Measurements from ENCODE around the gene RAP1GDS1.
"Not testable (repeated sequence)": the region's sequence is repeated elsewhere in the genome, so short reads cannot be mapped to it uniquely, and the experiment has no call there.

The RAP1GDS1 gene

DNA sequence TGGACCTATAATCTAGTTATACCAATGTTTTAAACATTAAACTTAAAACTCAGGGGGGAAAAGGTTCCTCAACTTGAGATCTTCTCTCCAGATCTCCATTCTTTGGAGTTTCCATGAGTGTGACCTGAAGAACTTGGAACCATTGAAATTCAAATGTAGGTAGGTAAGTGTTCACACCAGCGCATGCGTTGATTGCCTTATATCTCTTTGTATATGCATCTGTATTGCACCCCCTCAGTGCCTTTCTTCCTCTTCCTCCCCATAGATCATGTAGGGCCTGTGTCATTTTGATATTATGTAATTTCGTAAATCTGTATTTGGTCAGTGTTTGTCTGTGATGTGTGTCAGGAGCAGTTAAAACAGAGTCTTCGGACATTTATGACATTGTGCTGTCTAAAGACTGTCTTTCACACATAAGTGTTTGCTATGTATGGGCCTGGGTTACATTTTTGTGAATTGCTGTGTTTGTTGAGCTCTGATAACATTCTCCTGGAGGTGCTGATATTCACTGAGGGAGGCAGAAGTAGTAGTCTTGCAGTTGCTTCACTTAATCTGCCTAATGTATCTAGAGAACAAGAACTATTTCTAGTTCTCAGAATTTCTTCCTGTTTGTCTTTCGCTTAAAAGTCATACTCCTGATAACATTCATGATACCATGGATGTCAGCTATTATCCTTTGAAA, 126.3 kb downstream of the RAP1GDS1 start:
- no peaks in the 10 kb centered on the region for H3K9me3 Mint-ChIP-seq
- peaks cover 2 to 5% of the 10 kb centered on the region in 2 donors for H3K4me1 Mint-ChIP-seq
- ATAC-seq (replicated peaks) (no peak), DNase-seq (no peak)
- no peak overlapping the region for H3K4me3 Mint-ChIP-seq
- H3K36me3 Mint-ChIP-seq, result peaks cover 6 to 18% of the 10 kb centered on the region in 2 donors
- no peak overlapping the region for H3K27ac Mint-ChIP-seq
- no peaks in the 10 kb centered on the region for H3K27me3 Mint-ChIP-seq

DNA sequence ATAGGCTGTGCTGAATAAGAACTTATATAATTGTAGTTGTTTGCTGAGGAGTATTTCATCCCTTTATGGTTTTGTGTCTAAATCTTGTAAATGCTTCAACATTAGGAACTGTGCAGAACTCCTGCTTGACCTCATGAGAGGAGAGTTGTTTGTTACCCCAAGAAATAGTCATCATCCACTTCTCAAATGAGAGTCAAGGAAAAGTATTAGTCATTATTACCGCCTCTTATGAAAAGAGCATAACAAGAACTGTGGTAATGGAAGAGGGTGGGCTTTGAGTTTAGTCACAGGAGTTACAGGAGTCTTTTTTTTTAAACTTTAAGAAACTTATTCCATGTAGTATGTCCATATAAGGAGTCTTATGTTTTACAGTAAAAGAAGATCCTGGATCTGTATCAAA, 132.9 kb downstream of the RAP1GDS1 start:
- Mint-ChIP-seq H3K9me3 (peaks cover 5 to 13% of the 10 kb centered on the region in 2 donors), H3K27ac (no peak overlapping the region)

DNA sequence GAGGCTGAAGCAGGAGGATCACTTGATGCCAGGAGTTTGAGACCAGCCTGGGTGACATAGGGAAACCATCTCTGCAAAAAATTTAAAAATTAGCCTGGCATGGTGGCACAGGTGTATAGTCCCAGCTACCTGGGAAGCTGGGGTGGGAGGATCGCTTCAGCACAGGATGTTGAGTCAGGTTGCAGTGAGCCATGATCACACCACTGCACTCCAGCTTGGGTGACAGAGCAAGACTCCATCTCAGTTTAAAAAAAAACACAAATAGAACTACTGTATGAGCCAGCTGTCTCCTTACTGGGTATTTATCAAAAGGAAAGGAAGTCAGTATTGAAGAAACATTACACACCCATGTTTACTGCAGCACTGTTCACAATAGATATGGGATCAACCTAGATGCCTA, 138.7 kb downstream of the RAP1GDS1 start:
- Mint-ChIP-seq H3K27me3 (no peaks in the 10 kb centered on the region), H3K9me3 (peaks cover 9 to 14% of the 10 kb centered on the region in 2 donors), H3K36me3 (peaks cover 16 to 32% of the 10 kb centered on the region in 2 donors), H3K27ac (no peak overlapping the region), H3K4me1 (peaks cover 3 to 16% of the 10 kb centered on the region in 2 donors), H3K4me3 (no peak overlapping the region)
- ATAC-seq (replicated peaks) (no peak), DNase-seq (no peak)

More for the DNA sequence above, 132.9 kb downstream of the RAP1GDS1 start:
- H3K4me1 Mint-ChIP-seq, result peaks cover 3 to 14% of the 10 kb centered on the region in 2 donors
- H3K36me3 Mint-ChIP-seq, result peaks cover 23 to 47% of the 10 kb centered on the region in 2 donors
- DNase-seq (no peak), ATAC-seq (replicated peaks) (no peak)
- H3K4me3 Mint-ChIP-seq, result no peak overlapping the region
- H3K27me3 Mint-ChIP-seq, result no peaks in the 10 kb centered on the region

DNA sequence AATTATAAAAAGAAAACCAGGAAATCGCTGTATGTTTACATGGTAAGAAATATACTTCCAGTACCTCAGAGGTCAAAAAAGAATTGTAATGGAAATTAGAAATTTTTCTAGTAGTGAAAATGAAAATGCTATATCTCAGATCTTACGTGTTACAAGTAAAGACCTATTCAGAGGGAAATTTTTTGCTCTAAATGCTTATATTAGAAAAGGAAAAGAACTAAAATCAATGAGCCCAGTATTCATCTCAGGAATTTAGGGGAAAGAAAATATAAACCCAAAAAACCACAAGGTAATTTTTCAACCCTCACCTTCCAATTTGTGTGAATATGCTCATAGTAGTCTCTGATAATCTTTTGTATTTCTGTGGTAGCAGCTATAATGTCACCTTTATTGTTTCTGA, 145.6 kb downstream of the RAP1GDS1 start:
- ATAC-seq (replicated peaks), result peak; percentile 81 to 88
- H3K27me3 Mint-ChIP-seq, result no peaks in the 10 kb centered on the region

DNA sequence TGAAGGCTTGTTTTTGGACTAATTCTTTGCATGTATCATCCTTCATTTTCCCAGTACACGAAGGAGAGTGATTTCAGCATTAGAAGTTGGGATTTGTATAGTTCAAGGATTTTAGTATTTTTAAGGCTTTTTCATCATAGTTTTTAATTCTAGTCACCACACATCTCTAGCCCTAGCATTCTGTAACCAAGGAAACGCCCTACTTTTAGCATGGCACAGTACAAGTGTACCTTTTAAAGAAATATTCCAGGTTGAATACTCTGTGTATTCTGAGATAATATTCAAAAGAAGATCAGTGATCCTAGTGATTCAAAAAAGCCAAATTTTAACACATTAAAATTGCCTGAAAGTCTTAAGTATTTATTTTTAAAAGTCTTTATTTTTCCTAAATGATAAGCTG, 150.5 kb downstream of the RAP1GDS1 start:
- DNase-seq (no peak), ATAC-seq (replicated peaks) (no peak)
- Mint-ChIP-seq H3K27me3 (no peaks in the 10 kb centered on the region), H3K4me3 (no peak overlapping the region), H3K9me3 (peaks cover 5 to 6% of the 10 kb centered on the region in 2 donors), H3K4me1 (no peaks in the 10 kb centered on the region), H3K27ac (no peak overlapping the region), H3K36me3 (peaks cover 26 to 38% of the 10 kb centered on the region in 2 donors)

More for the DNA sequence above, 145.6 kb downstream of the RAP1GDS1 start:
- H3K4me3 Mint-ChIP-seq, result no peak overlapping the region
- peaks cover 16 to 28% of the 10 kb centered on the region in 2 donors for H3K36me3 Mint-ChIP-seq
- no peaks in the 10 kb centered on the region for H3K4me1 Mint-ChIP-seq
- H3K9me3 Mint-ChIP-seq, result no peaks in the 10 kb centered on the region
- no peak for DNase-seq
- H3K27ac Mint-ChIP-seq, result no peak overlapping the region

DNA sequence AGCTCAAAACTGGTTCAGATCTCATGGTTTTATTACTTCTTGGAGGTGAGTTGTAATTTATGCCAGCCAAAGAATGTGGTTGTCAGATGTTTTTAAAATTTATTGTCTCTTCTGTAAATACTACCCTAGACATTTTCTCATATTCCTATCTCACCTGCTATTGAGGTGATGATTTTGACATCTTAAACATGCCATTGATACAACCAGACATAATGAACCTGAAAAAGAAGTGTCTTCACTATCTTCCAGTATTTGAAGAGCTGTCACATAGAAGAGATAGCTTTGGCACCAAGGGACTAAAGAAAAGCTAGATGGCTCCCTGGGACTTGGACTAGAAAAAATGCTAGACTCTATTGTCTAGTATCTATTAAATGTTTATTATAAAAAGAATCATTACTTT, 155.7 kb downstream of the RAP1GDS1 start:
- DNase-seq (no peak), ATAC-seq (replicated peaks) (no peak)
- Mint-ChIP-seq H3K9me3 (peaks cover 5 to 6% of the 10 kb centered on the region in 2 donors), H3K4me1 (no peaks in the 10 kb centered on the region), H3K27ac (no peak overlapping the region), H3K27me3 (no peaks in the 10 kb centered on the region), H3K4me3 (no peak overlapping the region), H3K36me3 (peaks cover 28 to 49% of the 10 kb centered on the region in 2 donors)

DNA sequence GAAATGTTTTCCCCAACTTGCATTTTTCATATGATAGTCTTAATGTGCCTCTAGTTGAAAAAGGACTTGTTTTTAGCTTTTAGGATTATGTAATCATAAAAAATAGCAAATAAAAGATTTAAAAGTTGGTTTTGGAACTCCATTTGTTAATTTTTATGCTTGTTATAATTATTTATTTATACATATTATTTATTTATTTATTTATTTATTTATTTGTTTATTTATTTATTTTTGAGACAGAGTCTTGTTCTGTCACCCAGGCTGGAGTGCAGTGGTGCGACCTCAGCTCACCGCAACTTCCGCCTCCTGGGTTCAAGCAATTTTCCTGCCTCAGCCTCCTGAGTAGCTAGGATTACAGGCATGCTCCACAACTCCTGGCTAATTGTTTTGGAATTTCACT, 159.0 kb downstream of the RAP1GDS1 start:
- not testable (repeated sequence) for H3K27me3 Mint-ChIP-seq

DNA sequence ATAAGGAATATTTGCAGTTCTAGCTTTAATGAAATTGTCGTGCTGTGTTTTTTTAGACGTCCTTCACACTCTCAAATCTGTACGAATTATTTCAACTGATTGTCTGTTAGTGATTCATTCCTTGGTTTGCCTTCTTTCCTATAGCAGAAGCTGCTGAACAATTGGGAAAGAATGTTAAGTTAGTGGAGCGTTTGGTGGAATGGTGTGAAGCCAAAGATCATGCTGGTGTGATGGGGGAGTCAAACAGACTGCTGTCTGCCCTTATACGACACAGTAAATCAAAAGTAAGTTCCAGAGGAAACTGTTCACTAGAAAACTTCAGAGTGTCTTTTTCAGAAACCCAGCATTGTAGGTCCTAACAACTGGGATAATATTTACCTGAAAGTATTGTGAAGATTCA, 159.9 kb downstream of the RAP1GDS1 start:
- peaks cover 4 to 8% of the 10 kb centered on the region in 2 donors for H3K9me3 Mint-ChIP-seq
- no peak overlapping the region for H3K27ac Mint-ChIP-seq
- no peak for ATAC-seq (replicated peaks)
- peaks cover 8 to 14% of the 10 kb centered on the region in 2 donors for H3K4me1 Mint-ChIP-seq
- no peak overlapping the region for H3K4me3 Mint-ChIP-seq
- no peaks in the 10 kb centered on the region for H3K27me3 Mint-ChIP-seq
- DNase-seq, result no peak
- H3K36me3 Mint-ChIP-seq, result peaks cover 47 to 68% of the 10 kb centered on the region in 2 donors

More for the DNA sequence above, 159.0 kb downstream of the RAP1GDS1 start:
- not testable (repeated sequence) for H3K27ac Mint-ChIP-seq; ATAC-seq (replicated peaks); H3K4me3 Mint-ChIP-seq; H3K4me1 Mint-ChIP-seq; H3K9me3 Mint-ChIP-seq; DNase-seq
- peaks cover 43 to 61% of the 10 kb centered on the region in 2 donors for H3K36me3 Mint-ChIP-seq

DNA sequence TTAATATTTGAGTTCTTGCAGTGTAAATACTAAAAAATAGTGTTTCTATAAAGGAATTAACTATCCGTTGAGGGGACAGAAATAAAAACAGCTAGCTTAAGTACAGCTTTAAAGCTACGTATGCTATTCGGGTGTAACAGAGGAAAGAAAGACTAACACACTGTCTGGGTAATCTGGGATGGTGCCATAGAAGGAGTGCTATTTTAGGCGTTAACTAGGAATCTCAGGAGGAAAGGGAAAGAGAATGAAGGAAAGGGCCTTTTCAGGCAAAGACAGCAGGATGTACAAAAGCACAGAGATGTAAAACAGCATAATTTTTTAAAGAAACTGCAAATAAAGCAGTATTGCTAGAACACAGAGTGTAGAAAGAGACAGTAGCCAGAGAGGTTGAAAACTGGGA, 161.8 kb downstream of the RAP1GDS1 start:
- no peak for ATAC-seq (replicated peaks)
- DNase-seq, result no peak
- no peaks in the 10 kb centered on the region for H3K27me3 Mint-ChIP-seq
- H3K4me3 Mint-ChIP-seq, result no peak overlapping the region
- peaks cover 19 to 29% of the 10 kb centered on the region in 2 donors for H3K4me1 Mint-ChIP-seq
- H3K9me3 Mint-ChIP-seq, result peaks cover 16 to 22% of the 10 kb centered on the region in 2 donors
- no peak overlapping the region for H3K27ac Mint-ChIP-seq
- H3K36me3 Mint-ChIP-seq, result peaks cover 56 to 66% of the 10 kb centered on the region in 2 donors

DNA sequence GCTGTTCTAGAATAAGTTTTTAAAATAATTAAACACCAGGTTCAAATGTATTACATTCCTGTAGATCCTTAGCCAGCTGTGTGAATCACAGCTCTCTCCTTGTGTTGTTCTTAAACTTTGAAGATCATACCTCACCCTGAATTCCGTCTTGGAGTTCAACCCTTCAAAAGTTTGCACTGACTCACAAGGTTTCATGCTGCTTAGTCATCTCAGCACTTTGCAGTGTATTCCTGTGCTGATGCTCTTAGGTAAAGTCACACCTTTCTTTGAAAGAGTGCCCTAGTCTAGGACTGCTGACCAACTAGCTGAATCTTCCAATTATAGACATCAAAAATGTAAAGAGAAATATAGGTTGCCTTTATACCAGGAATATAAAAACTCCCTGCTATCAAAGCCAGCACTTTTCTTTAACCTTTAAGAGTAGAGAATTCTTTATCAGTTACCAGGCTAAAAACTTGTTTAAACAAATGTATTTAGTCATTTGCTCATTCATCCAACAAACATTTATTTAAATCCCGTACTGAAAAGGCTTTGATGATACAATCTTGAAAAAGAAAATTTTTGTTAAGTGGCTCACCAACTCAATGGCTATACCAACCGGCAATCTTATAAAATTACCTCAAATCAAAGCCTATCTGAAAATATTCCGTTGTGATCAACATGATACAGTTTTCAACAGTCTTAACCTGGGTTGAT, 169.7 kb downstream of the RAP1GDS1 start:
- DNase-seq (no peak), ATAC-seq (replicated peaks) (no peak)
- H3K4me3 Mint-ChIP-seq, result no peak overlapping the region
- peak overlapping the region; percentile 59 for H3K27ac Mint-ChIP-seq
- peaks cover 11 to 15% of the 10 kb centered on the region in 2 donors for H3K9me3 Mint-ChIP-seq
- H3K4me1 Mint-ChIP-seq, result peaks cover 13 to 18% of the 10 kb centered on the region in 2 donors
- H3K36me3 Mint-ChIP-seq, result peaks cover 24 to 28% of the 10 kb centered on the region in 2 donors
- no peaks in the 10 kb centered on the region for H3K27me3 Mint-ChIP-seq

DNA sequence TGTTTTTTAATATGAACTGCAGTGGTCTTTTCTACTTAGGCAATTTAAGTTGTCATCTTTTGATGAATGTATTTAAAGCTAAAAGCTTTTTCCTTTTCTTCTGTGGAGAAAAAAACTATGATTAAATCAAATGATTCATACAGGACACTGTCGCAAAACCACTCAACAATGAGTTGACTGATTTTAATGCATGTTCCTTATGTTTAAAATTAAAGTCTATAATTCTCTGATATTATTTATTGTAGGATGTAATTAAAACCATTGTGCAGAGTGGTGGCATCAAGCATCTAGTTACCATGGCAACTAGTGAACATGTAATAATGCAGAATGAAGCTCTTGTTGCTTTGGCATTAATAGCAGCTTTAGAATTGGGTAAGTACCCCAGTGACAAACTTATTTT, 172.5 kb downstream of the RAP1GDS1 start:
- H3K9me3 Mint-ChIP-seq, result no peaks in the 10 kb centered on the region
- H3K27me3 Mint-ChIP-seq, result no peaks in the 10 kb centered on the region
- H3K4me1 Mint-ChIP-seq, result no peaks in the 10 kb centered on the region
- no peak for DNase-seq
- no peak for ATAC-seq (replicated peaks)
- peaks cover 20 to 24% of the 10 kb centered on the region in 2 donors for H3K36me3 Mint-ChIP-seq
- H3K4me3 Mint-ChIP-seq, result no peak overlapping the region
- no peak overlapping the region for H3K27ac Mint-ChIP-seq

DNA sequence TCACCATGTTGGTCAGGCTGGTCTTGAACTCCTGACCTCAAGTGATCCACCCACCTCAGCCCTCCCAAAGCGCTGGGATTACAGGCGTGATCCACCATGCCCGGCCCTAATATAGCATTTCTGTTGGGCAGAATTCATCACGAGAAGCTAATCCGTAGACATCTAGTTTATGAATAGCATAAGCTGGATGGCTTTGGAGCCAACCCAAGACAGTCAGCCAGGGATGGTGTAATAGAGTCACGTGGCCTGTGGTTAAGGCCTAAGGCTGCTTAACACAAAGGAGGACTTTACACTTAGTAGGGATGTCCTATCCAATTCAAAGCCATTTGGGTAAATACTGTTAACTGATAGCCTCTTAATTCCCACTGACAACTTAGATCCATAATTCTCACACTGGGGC, 173.6 kb downstream of the RAP1GDS1 start:
- peaks cover 3 to 4% of the 10 kb centered on the region in 2 donors for H3K4me1 Mint-ChIP-seq

DNA sequence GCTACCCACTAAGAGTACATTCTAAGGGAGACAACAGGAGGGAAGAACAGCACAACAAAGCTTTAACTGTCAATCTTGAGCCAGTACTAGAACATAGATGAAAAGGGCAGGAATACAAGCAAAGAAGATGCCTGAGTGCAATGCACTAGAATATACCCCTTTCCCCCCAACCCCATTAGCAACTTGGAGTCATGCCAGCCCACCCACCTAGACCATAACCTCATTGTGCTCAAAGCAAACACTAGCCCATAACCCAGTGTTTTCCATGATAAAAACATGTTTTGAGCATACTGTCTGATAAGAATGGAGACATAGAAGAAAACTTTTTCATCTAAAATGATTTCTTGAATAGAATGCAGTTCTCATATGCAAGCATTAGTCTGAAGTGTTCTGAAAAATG, 183.2 kb downstream of the RAP1GDS1 start:
- peaks cover 24 to 40% of the 10 kb centered on the region in 2 donors for H3K36me3 Mint-ChIP-seq
- no peak overlapping the region for H3K27ac Mint-ChIP-seq
- peaks cover 31 to 38% of the 10 kb centered on the region in 2 donors for H3K4me1 Mint-ChIP-seq
- H3K4me3 Mint-ChIP-seq, result no peak overlapping the region
- no peaks in the 10 kb centered on the region for H3K27me3 Mint-ChIP-seq
- ATAC-seq (replicated peaks) (no peak), DNase-seq (no peak)
- peaks cover 0 to 4% of the 10 kb centered on the region in 2 donors for H3K9me3 Mint-ChIP-seq

More for the DNA sequence above, 173.6 kb downstream of the RAP1GDS1 start:
- Mint-ChIP-seq H3K9me3 (peaks cover 0 to under 1% of the 10 kb centered on the region in 2 donors), H3K4me3 (no peak overlapping the region), H3K36me3 (peaks cover 26 to 32% of the 10 kb centered on the region in 2 donors), H3K27ac (no peak overlapping the region), H3K27me3 (no peaks in the 10 kb centered on the region)
- no peak for ATAC-seq (replicated peaks)
- DNase-seq, result no peak

DNA sequence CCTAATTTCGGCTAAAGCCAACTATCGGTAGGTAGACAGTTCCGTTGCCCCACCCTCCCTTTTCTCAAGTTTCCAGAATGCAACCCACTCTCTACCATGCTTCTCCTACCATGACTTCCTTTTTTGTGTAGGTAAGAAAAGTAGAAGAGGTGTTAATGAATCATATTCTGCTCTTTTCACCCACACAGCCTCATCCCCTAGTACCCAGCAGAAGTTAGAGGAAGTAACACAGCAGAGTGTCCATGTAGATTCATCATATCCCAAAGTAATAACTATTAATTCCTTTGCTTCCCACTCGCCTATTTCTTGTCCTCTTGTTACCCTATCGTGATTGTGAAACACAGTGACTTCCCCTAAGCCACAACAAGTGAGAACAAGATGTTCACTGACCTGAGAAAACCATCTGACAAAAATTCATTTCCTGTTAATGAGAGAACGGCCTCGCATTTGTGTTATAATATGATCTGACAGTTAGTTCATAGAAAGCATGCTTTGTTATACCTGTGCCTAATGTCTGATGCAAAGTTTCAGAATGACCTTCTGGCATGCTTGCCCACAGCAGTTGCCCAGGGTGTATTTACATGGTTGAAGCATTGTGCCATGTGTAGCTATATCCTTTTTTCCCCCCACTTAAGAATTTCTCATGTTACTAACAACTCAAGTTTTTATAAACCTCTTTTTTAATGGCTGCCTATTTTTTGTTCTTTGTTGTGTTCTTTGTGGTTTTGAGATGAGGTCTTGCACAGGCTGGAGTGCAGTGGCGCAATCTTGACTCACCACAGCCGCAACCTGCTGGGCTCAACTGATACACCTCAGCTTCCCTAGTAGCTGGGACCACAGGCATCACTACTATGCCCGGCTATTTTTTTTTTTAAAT, 185.6 kb downstream of the RAP1GDS1 start:
- Mint-ChIP-seq H3K4me1 (peaks cover 29 to 34% of the 10 kb centered on the region in 2 donors), H3K27me3 (no peaks in the 10 kb centered on the region), H3K36me3 (peaks cover 14 to 31% of the 10 kb centered on the region in 2 donors), H3K27ac (peak overlapping the region; percentile 93), H3K4me3 (peak overlapping the region; percentile 40 to 53), H3K9me3 (peaks cover 0 to 1% of the 10 kb centered on the region in 2 donors)
- ATAC-seq (replicated peaks) (peak; percentile 88 to 89), DNase-seq (peak; percentile 50)
